ENCODE measurements around the gene ITGA11.

ITGA11 gene

DNA sequence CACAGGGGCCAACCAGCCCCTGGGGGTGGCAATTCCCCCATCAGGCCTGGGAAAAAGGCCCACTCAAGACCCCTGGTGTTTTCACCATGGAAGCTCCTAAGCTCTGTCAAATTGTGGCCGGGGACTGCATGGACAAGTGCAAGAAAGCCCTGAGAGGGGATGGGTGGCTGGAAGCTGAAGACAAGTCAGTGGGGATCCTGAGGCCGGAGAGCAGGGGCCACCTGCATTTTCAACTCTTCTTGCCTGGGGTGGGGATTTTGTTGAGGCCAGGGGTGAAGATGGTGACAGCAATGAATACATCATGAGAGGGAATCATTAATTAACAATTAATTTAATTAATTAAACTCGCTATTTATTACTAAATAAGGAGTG lies 120.5 kb downstream of the ITGA11 start:
- DNase-seq (ENCODE audit: low spot score): no peak

DNA sequence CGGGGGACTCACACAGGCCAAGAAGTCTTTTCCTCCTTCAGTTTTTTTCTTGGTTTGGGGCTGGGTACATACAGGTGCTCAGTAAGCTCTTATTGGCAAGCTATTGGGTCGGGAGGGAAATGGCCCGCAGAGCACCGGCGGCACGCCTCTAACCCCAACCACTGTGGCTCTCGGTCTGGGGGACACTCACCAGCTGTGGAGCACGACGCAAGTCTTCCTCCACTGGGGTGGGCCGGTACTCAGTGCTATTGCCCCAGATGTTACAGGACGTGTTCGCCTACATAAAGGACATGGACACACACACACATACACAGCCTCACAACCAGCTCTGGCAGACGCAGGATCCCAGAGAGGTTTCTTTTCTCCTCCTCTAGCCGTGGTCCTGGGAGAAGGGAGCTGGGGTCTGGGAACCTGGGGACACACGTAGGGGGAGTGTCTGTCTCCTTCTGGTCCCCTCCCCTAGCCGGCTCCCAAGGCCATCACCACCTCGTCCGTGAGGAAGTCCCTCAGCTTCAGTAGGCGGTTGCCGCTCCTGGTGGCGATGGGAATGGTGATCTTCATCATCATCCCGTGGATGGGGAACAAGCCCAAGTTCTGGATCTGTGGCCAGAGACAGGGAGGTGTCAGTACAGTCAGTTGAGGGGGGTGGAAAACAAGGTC lies 121.0 kb downstream of the ITGA11 start:
- DNase-seq (ENCODE audit: low spot score): no peak

DNA sequence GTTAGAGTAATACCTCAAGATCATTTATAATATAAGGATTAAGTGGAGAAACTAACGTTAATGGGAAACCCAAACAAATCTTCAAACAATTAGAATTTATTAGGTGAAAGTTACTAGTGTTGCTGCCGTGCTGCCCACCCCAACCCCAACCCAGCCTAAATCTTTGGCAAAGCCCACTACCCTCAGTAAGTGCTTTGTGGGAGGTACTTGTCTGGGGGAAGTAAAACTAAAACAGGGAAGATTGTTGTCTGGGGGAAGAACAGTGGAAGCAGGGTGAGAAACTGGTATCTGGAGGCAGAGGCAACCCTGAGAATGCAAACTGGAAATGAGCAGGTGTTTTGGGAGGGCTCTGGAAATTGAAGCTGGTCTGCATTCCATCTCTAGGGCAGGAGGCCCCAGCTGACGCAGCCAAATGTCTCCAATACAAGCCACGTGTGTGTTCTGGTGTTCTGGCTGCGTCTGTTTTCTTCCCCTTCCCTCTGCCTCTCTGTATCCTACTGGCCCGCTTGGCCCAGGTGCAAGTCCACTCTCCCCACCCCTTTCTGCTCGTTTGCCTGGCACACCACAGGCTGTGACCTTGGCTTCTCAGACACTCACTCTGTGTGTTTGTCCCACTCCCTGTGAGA lies 121.7 kb downstream of the ITGA11 start:
- DNase-seq (ENCODE audit: low spot score): no peak

DNA sequence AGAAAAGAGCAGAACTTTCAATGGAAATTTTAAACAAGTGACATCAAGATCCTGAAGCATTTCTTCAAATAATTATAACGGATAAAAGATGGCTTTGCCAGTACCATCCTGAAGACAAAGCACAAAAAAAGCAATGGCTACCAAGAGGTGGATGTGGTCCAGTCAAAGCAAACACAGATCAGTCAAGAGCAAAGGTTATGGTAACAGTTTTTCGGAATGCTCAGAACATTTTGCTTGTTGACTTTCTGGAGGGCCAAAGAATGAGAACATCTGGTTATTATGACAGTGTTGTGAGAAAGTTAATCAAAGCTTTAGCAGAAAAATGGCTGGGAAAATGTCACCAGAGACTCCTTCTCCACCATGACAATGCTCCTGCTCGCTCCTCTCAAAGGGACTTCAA lies 122.9 kb downstream of the ITGA11 start:
- no peak for DNase-seq (ENCODE audit: low spot score)

DNA sequence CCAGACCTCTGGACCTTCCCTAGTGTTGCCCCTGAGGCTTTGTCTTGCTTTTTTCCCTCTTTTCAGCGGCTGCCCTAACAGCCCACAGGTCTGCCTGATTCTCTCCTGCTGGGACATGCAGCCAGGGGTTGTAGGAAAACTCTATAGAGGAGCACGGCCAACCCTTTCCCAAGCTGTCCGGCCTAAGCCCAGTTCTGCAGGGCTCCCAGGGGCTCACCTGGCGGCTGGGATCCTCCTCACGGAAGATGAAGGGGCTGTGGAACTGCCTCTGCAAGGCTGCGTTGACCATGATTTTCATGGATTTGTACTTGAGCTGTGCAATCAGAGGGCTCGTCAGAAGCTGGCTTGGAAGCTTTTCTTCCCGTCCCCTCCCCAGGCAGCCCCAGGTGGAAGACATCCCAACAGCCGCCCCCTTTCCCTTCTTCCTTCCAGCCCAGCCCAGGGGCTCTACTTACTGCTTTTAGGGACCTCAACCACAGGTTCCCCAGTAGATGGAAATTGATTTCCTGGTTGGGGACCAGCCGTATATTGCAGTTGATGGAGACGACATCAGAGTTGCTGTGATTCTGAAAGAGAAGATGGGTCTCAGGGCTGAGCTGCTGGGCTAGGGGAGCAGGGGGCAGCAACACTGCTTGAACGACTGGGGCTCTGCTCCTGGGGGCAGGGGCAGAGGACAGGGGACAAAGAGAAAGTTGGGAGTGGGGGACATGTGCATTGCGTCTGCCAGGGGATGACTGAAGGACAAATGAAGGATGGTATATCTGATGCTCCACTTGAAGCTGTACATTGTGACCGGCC lies 124.6 kb downstream of the ITGA11 start:
- DNase-seq (ENCODE audit: low spot score): no peak

DNA sequence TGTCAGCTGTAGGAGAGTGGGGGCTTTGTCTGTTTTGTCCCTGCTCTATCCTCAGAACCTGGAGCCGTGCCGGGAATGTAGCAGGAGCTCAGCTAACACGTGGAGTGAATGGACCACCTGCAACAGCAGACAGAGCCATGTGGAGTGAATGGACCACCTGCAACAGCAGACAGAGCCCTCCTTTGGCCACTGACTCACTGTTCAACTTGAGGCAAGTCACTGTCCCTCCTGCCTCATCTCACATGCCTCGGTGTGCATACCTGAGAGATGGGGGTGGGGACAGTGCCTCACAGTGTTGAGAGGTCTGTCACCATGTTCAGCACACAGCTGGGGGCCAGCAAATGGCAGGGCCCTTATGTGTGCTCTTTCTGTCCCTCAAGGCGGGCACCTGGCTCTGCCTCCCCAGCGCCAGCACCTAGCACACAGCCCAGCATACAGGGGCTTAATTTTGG lies 126.5 kb downstream of the ITGA11 start:
- no peak for DNase-seq (ENCODE audit: low spot score)

DNA sequence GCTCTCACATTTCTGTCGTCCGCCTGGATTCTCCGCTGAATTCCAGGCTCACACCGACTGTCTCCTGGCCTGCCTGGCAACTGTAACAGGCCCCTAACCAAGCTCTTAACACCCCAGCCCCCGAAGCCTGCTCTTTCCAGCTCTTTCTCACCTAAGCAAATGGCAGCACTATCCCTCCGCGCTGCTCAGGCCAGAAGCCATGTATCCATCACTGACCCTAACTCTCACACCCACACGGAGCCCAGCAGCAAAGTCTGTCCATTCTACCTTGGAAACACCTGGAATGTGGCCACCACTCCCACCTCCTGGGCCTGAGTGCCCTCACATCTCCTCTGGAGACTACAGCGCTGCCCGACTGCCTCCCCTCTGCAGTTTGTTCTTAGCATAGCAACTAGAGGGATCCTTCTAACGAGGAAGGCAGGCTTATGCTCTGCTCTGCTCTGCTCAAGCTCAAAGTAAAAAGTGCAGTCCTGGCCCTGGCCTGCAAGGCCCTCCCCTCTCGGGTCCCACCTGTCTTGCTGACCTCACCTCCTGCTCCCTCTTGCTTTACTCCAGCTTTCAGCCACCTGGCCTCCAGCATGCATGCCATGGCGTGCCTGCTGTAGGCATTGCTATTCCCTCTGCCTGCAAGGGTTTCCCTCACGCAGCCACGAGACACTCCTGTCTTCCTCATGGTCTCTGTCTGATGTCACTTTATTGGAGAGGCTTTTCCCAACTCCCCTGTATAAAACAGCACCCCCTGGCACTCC lies 127.2 kb downstream of the ITGA11 start:
- no peak for DNase-seq (ENCODE audit: low spot score)

DNA sequence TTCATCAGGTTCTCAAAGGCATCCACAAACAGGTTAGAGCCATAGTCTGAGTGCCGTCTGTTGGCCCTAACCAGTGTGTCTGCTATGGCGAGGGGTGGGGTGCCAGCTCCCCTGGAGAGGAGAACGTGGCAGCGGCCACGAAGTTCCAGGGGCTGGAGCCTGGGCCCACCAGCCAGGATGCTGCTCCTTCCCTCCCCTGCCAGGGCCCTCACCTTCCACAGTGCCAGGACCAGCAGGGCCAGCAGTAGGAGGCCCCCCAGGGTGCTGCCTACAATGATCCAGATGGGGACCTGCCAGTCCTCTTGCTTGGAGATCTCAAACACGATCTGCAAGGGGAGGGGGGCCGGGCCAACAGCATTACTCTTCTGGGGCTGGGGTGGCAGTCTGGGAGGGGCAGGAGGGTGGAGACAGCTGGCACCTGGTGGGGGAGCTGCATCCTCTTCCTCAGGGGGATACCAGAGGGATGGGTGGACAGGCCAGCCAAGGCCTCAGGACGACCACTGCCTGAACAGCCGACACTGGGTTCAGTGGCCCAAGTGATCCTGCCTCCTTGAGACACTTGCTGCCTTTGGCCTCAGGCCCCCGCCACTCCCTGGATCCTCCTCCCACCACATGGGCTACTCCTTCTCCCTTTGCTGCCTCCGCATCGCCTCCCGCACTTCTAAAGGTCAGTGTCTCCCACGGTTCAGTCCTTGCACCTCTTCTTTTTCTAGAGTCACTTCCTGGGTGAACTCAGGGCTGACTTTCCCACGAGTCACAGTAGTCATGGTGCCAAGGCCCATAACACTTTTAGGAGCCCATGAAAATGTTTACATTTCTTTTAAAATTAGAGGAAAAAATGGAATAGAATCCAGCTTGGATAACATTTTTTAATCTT lies 128.2 kb downstream of the ITGA11 start:
- DNase-seq (ENCODE audit: low spot score): no peak

DNA sequence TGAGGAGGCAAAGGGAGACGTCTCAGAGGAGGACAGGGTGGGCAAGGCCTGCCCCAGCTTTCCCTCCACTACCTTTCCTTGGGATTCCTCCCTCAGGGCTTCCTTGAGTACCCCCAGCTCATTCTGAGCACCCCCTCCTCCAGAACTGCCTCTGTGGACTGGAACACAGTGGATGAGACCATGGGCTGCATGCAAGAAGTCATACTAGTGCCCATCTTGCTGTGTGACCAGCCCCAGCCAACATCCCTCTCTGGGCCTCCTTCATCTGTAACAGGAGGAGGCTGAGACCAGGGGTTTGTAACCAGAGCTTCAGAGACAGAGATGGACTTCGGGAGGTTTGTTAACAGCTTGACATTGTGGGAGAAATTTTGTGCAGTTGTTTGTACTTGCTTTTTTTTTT lies 128.8 kb downstream of the ITGA11 start:
- DNase-seq (ENCODE audit: low spot score): no peak

DNA sequence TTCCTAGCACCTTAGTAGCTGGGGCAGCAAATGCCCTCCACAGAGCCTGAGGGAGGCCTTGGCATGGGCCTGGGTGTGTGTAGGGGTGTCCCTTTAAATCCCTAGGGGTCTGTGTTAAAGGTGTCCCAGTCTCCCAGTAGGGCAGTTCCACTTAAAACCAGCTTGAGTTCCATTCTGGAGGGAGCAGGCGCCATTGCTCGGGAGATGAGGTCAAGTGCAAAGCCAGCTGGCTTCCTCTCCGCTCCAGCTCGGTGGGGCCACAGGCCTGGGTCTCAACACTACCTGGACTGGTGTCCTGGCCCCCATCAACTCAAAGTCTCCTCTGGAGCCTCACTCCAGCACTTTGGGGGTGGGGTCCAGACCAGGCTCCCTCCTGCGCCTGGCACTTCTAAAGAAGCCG lies 129.2 kb downstream of the ITGA11 start:
- DNase-seq (ENCODE audit: low spot score): no peak

DNA sequence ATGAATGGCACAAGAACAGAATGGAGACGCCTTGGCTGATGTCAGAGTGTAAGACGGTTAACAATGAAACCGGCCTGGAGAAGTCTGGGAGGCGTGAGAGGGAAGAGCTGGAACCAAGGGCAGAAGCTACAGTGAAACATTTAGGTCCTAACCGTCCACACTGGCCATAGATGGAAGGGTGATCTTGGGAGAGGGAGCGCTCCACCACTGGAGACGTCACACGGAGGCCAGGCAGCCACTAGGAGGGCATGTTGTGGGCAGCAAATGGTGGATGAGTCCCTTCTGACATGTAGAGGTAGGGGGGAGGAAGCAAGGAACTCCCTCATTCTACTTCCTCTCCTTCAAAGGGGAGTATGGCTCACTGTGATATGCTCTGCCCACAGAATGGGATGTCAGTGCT lies 130.7 kb downstream of the ITGA11 start:
- no peak for DNase-seq (ENCODE audit: low spot score)

DNA sequence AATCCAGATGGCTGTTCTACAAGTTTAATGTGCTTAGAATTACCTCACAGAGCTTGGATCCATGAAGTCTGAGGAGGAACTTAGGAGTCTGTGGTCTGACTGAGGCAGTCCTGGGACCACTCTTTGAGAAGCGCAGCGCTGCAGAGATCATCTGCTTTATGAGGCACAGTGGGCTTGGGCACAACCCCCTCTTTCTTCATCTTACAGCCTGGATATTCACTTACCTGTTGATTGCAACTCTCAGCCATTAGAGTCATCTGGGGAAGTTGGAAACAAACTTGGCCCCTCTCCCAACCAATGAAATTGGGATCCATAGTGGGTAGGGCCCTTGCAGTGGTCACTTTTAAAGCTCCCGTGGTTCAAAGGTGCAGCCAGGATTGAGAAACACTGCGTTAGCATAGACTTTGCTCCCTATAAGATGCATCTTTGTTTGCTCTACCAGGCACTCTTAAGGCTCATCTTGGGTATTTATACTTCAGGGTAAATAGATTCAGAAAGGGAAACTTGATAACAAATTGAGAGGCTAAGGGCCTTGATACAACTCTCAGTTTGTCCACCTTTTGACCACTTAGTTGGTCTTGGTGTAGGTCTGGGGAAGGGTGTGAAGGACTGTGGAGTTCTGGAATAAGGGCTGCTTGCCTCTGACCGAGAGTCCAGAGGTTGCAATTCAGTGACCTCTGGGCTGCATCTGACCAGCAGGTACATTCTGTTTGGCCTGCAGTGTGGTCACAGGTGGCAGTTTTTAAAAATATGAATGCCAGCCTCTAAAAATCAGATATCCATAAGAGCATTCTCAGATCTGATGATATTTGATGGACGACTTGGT lies 131.6 kb downstream of the ITGA11 start:
- no peak for DNase-seq (ENCODE audit: low spot score)

DNA sequence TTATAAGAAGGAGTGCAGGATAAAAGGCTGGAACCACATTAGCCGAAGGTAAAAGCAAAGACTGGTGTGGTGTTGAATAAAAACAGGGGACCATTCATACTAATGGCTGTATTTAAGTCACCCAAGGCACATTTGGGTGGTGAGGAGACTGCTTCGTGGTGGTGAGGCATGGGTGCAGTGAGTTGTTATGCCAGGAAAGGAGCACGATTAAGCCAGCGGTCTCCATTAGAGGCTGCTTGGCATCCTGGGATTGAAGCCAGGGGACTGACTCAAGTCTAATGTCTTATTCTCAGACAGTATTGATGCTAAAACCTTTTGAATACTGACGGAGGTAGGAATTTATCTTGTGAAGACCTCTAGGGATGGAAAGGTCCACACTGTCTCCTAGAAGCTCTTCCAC lies 132.5 kb downstream of the ITGA11 start:
- DNase-seq (ENCODE audit: low spot score): no peak

DNA sequence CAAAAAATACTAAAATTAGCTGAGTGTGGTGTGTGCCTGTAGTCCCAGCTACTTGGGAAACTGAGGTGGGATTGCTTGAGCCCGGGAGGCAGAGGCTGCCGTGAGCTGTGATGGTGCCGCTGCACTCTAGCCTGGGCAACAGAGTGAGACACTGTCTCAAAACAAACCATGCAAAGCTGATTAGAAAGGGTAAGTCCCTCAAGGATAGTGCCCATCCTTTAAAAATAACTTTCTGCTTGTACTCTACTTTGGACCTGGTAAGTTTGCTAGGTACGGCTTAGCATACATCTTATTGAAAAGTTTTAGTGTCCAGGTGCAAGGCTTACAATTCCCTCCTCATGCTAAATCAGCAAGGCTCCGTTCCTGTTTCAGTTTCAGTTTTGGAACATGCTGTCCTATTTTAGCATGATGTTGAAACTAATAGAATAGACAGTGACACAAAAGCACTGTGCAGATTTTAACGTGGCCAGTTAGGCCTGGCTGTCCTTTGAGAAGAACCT lies 133.0 kb downstream of the ITGA11 start:
- no peak for DNase-seq (ENCODE audit: low spot score)

DNA sequence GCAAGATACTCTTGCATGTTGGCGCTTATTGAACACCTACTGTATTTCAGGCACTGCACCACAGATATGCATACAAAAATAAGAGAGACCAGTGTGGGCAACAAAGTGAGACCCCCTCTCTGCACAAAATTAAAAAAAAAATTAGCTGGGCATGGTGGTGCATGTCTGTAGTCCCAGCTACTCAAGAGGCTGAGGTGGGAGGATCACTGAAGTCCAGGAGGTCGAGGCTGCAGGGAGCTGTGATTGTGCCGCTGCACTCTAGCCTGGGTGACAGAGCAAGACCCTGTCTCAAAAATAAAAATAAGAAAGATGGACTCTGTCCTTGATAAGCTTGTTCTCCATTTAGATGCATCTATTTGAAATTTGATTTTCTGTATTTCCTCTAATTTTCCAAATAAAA lies 133.6 kb downstream of the ITGA11 start:
- DNase-seq (ENCODE audit: low spot score): no peak

DNA sequence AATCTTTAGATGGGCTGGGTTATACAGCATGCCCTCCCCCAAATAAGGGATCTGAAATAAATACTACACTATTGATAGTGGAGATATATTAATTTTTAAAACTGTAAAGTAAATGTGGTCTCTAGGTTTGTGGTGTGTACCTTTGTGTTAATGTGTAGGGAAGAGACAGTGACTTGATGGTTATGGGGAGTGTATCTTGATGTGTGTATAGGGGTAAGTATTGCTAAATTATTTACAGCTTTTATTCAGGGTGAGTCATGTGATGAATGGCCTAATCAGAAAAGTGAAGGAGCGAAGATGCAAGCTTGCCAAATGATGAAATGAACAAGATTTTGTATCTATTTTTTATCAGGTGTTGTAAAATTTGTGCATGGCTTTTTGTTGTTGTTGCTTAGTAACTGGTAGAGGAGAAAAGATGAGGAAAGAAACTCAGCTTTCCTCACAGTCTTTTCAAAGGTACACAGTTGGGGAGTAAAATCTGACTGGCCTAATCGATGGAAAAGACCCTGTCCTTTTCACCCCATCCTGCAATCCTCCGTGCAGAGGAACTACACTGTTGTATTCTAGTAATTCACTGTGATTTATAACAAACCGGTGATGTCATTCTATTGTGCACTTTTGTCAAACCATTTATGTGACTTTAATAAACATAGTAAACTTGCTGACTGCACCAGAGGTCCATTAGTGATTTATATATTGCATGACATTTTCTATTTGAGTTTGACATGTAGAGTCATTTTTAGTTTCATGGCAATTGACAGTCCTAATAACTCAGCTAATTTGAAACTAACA lies 136.8 kb downstream of the ITGA11 start:
- no peak for DNase-seq (ENCODE audit: low spot score)

DNA sequence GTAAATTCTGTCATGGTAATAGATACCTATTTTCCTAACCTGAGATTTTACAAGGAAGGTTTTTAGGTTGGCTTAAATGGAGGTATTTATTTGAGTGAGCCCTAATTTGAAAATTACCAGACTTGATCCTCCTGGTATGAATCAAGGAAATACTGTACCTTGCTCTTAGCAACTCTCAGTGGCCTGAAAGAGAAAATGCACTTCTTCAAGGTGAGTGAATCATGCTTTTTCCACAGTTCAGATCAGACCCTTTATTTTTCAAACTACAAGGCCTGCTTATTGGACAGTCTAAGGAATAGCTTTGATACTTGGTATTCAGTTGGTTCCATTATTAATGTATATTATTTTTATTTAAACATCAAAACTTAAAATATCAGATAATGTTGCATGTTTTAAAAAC lies 139.0 kb downstream of the ITGA11 start:
- DNase-seq (ENCODE audit: low spot score): no peak

DNA sequence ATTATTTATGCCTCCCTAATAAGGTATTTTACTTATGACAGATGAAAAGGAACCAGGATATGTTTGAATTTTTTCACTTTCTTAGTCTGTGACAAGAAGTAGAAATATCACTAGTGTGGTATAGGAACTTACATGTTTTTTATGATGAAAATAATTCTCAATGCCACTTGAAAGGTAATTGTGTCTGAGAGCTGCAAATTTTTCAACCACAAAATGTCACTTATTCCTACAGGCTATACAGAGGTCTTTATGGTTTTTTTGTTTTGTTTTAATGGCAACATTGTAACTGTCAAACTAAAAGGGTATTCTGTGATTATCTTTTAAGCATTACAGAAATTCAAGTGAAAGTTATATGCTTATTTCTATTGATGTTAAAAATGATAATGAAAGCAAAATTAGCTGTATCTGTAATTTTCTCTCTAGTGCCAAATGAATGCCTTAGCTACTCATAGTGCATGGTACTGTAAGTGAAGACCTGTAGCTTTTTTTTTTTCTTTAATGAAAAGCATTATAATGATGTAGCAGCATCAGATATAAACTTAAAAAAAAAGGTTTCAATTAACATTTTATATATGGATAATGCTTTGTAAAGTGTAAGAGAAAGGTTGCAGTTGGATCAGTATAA lies 139.7 kb downstream of the ITGA11 start:
- DNase-seq (ENCODE audit: low spot score): no peak

DNA sequence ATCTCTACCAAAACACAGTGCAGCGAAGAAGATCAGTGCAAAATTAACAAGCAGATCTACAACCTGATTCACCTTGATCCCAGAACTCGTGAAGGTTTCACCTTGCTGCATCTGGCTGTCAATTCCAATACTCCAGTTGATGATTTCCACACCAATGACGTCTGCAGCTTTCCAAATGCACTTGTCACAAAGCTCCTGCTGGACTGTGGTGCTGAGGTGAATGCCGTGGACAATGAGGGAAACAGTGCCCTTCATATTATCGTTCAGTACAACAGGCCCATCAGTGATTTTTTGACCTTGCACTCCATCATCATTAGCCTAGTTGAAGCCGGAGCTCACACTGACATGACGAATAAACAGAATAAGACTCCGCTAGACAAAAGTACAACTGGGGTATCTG lies 141.2 kb downstream of the ITGA11 start:
- no peak for DNase-seq (ENCODE audit: low spot score)
